Measurements from ENCODE around the gene ZNF326.
"Not testable (repeated sequence)": the region's sequence is repeated elsewhere in the genome, so short reads cannot be mapped to it uniquely, and the experiment has no call there.

DNA sequence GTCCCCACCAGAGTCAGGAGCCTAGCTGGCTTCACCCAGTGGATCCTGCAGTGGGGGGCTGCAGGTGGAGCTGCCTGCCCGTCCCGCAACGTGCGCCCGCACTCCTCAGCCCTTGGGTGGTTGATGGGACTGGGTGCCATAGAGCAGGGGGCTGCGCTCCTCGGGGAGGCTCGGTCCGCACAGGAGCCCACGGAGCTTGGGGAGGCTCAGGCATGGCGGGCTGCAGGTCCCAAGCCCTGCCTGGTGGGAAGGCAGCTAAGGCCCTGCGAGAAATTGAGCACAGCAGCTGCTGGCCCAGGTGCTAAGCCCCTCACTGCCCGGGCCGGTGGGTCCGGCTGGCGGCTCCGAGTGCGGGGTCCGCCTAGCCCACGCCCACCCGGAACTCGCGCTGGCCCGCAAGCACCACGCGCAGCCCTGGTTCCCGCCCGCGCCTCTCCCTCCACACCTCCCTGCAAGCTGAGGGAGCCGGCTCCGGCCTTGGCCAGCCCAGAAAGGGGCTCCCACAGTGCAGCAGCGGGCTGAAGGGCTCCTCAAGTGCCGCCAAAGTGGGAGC is 10.3 kb upstream of the ZNF326 start:
- TF ChIP-seq, protein P1, sequence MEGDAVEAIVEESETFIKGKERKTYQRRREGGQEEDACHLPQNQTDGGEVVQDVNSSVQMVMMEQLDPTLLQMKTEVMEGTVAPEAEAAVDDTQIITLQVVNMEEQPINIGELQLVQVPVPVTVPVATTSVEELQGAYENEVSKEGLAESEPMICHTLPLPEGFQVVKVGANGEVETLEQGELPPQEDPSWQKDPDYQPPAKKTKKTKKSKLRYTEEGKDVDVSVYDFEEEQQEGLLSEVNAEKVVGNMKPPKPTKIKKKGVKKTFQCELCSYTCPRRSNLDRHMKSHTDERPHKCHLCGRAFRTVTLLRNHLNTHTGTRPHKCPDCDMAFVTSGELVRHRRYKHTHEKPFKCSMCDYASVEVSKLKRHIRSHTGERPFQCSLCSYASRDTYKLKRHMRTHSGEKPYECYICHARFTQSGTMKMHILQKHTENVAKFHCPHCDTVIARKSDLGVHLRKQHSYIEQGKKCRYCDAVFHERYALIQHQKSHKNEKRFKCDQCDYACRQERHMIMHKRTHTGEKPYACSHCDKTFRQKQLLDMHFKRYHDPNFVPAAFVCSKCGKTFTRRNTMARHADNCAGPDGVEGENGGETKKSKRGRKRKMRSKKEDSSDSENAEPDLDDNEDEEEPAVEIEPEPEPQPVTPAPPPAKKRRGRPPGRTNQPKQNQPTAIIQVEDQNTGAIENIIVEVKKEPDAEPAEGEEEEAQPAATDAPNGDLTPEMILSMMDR (optimal IDR thresholded peaks at IDR 0.05 in 1 of 3, IDR thresholded peaks at IDR 0.05 in 1 of 3, conservative IDR thresholded peaks at IDR 0.05 in 1 of 3; ENCODE audit: extremely low read depth in 1 of 3, insufficient read depth in 2 of 3, low read length in 3 of 3) = not testable (repeated sequence)
- TF ChIP-seq EZH2 (IDR thresholded peaks at IDR 0.05; ENCODE audit: low read length) = not testable (repeated sequence)

Measured in keratinocyte (primary cell).